Activated CD4-positive, alpha-beta T cell treated with anti-CD3 and anti-CD28 coated beads for 48 hours (primary cell): ENCODE measurements around the gene TOX2.

Experiments
- DNase-seq: peaks from one replicate; pipeline ENCODE4 v3.0.0-alpha.2; 2020

TOX2 gene

GRCh38 chr20:44113618-44114376 lies 199.1 kb downstream of the TOX2 start:
- no peak for DNase-seq

GRCh38 chr20:44115181-44115580 lies 200.5 kb downstream of the TOX2 start:
- DNase-seq = no peak

- no peak for DNase-seq
Measured at GRCh38 chr20:44115762-44116644, 201.4 kb downstream of the TOX2 start.

GRCh38 chr20:44117296-44118184 lies 202.9 kb downstream of the TOX2 start:
- DNase-seq = no peak

- no peak for DNase-seq
Measured at GRCh38 chr20:44118185-44119033, 203.8 kb downstream of the TOX2 start.
